Measurements from ENCODE around the gene PLCB1.
"Not testable (repeated sequence)": the region's sequence is repeated elsewhere in the genome, so short reads cannot be mapped to it uniquely, and the experiment has no call there.

The PLCB1 gene

DNA sequence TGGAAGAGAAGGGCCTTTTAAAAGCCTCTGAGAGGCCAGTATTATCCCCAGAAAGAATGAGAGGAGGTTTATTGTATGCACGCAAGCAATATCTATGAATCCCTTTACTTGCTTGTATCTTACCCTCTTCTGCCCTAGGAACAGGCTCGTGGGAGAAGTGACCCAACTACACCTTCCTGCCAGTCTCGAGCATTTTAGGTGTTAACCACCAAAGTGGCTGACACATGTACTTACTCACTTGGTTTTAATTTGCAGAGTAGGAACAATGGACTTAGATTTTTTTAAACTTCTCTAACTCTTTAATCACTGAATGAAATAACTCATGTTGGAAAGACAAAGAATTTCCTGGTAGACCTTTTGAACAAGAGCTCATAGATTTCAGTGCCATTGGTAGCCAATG, 296.9 kb downstream of the PLCB1 start:
- H3K4me3 ChIP-seq (ENCODE audit: control insufficient read depth, low read depth, low read length), result no peak overlapping the region
- DNase-seq (ENCODE audit: low read depth), result no peak
- no peak for TF ChIP-seq CTCF (IDR thresholded peaks at IDR 0.05; ENCODE audit: control insufficient read depth, insufficient read depth, low read depth, low read length, missing control alignments)

- no peak for DNase-seq (ENCODE audit: low read depth)
- TF ChIP-seq CTCF (IDR thresholded peaks at IDR 0.05; ENCODE audit: control insufficient read depth, insufficient read depth, low read depth, low read length, missing control alignments), result no peak
- H3K4me3 ChIP-seq (ENCODE audit: control insufficient read depth, low read depth, low read length), result no peak overlapping the region
Observed at GRCh38 chr20:8431538-8432434, 299.7 kb downstream of the PLCB1 start.

DNA sequence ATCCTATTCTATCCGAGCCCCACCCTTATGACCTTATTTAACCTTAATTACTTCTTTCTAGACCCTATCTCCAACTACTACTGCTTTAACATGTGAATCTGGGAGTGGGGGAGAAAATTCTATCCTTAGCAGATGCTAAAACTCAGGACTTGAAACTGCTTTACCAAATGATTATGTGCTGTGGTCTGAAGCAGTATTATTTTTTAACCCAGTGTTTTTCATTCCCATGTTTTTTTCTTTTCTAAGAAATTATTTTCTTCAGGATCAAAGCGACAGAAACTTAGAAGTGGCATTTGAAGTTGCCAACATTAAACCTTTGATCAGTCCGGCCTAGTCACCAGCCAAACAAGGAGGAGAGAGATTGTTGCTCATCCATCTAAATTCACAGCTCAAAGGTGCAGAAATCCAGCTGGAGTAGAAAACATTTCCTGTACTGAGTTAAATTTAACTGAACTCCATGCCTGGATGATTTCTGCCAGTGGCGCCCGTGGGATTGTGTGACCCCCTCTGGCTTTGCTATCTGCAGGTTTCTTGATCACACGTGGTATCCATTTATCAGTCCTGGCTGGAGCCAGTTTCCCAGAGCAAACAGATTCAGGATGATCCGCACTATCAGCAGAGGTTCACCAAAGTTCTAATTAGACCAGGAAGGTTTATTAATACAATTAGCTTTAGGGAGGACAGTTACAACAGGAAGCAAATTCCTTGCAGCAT, 300.5 kb downstream of the PLCB1 start:
- DNase-seq (ENCODE audit: low read depth), result no peak

DNA sequence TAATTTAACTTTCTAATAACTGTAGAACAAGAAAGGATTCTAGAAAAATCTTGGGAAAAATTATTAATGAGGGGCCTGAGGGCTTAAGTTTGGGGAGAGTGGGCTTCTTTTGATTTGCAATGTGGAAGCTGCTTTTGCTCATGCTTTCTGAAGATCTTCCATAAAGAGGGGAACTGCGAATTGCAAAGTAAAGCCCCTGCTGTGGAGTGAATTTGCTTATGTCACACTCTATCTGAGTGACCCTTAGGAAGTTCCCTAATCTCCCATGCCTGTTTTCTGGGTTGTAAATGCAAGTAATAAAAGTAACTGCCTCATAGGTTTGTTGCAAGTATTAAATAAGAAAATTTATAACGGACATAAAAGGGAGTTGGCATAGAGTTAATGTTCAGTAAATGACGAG, 301.2 kb downstream of the PLCB1 start:
- no peak overlapping the region for H3K4me3 ChIP-seq (ENCODE audit: control insufficient read depth, low read depth, low read length)
- DNase-seq (ENCODE audit: low read depth), result no peak
- no peak for TF ChIP-seq CTCF (IDR thresholded peaks at IDR 0.05; ENCODE audit: control insufficient read depth, insufficient read depth, low read depth, low read length, missing control alignments)

More for the DNA sequence above, 300.5 kb downstream of the PLCB1 start:
- no peak overlapping the region for H3K4me3 ChIP-seq (ENCODE audit: control insufficient read depth, low read depth, low read length)
- no peak for TF ChIP-seq CTCF (IDR thresholded peaks at IDR 0.05; ENCODE audit: control insufficient read depth, insufficient read depth, low read depth, low read length, missing control alignments)

DNA sequence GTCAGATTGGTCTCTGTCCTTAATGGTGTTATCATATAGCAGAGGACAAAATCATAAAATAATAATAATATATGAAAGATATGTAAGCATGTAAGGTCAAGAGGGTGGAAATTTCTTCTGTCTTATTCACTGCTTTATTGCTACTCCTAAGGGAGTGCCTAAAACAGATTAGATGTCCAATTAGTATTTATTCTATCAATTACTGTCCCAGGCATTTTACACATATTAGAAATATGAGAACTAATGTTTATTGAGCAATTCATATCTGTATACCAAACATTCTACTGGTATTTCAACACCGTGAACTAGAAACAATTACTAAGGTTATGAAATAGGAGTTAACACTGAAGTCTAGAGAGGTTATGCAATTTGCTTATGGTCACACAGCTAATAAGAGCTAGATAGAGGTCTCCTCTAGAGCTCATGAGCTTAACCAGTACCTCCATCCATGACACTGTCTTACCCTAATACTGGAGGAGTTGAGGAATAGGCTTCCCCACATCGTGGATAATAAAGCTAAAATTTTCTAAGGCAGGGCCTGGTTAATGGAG, 302.3 kb downstream of the PLCB1 start:
- no peak for TF ChIP-seq CTCF (IDR thresholded peaks at IDR 0.05; ENCODE audit: control insufficient read depth, insufficient read depth, low read depth, low read length, missing control alignments)
- no peak for DNase-seq (ENCODE audit: low read depth)
- H3K4me3 ChIP-seq (ENCODE audit: control insufficient read depth, low read depth, low read length), result no peak overlapping the region

GRCh38 chr20:8435285-8436035, 303.4 kb downstream of the PLCB1 start:
- H3K4me3 ChIP-seq (ENCODE audit: control insufficient read depth, low read depth, low read length), result no peak overlapping the region
- TF ChIP-seq CTCF (IDR thresholded peaks at IDR 0.05; ENCODE audit: control insufficient read depth, insufficient read depth, low read depth, low read length, missing control alignments), result no peak
- DNase-seq (ENCODE audit: low read depth), result no peak

GRCh38 chr20:8436938-8437337, 304.9 kb downstream of the PLCB1 start:
- not testable (repeated sequence) for H3K4me3 ChIP-seq (ENCODE audit: control insufficient read depth, low read depth, low read length); DNase-seq (ENCODE audit: low read depth)

Data from AG09309 (cell line).